ENCODE results near the gene HCN1. TPM values are rescaled to one million over a fixed set of nuclear protein-coding genes. Genes with fewer than 3 reads are reported as not detected.

The HCN1 gene
- total RNA-seq, 1 donor from 2014 or later = not detected

GRCh38 chr5:45414620-45415573 is 281.3 kb downstream of the HCN1 start:
- no peaks in the 10 kb centered on the region for H3K4me1 Mint-ChIP-seq (ENCODE audit: unreplicated experiment)
- H3K27me3 Mint-ChIP-seq (ENCODE audit: unreplicated experiment) = no peaks in the 10 kb centered on the region
- TF ChIP-seq, protein P1, sequence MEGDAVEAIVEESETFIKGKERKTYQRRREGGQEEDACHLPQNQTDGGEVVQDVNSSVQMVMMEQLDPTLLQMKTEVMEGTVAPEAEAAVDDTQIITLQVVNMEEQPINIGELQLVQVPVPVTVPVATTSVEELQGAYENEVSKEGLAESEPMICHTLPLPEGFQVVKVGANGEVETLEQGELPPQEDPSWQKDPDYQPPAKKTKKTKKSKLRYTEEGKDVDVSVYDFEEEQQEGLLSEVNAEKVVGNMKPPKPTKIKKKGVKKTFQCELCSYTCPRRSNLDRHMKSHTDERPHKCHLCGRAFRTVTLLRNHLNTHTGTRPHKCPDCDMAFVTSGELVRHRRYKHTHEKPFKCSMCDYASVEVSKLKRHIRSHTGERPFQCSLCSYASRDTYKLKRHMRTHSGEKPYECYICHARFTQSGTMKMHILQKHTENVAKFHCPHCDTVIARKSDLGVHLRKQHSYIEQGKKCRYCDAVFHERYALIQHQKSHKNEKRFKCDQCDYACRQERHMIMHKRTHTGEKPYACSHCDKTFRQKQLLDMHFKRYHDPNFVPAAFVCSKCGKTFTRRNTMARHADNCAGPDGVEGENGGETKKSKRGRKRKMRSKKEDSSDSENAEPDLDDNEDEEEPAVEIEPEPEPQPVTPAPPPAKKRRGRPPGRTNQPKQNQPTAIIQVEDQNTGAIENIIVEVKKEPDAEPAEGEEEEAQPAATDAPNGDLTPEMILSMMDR (IDR thresholded peaks at IDR 0.05; ENCODE audit: unreplicated experiment) = no peak
- no peaks in the 10 kb centered on the region for H3K36me3 Mint-ChIP-seq (ENCODE audit: low read depth, unreplicated experiment)
- no peaks in the 10 kb centered on the region for H3K9me3 Mint-ChIP-seq (ENCODE audit: unreplicated experiment)
- H3K4me3 Mint-ChIP-seq (ENCODE audit: unreplicated experiment) = no peak overlapping the region
- no peak overlapping the region for H3K27ac Mint-ChIP-seq (ENCODE audit: unreplicated experiment)
- DNase-seq (ENCODE audit: low spot score) = no peak

GRCh38 chr5:45411971-45412612 is 284.1 kb downstream of the HCN1 start:
- H3K36me3 Mint-ChIP-seq (ENCODE audit: low read depth, unreplicated experiment) = no peaks in the 10 kb centered on the region
- no peak for DNase-seq (ENCODE audit: low spot score)
- no peaks in the 10 kb centered on the region for H3K27me3 Mint-ChIP-seq (ENCODE audit: unreplicated experiment)
- no peak overlapping the region for H3K4me3 Mint-ChIP-seq (ENCODE audit: unreplicated experiment)
- no peaks in the 10 kb centered on the region for H3K4me1 Mint-ChIP-seq (ENCODE audit: unreplicated experiment)
- TF ChIP-seq, protein P1 (IDR thresholded peaks at IDR 0.05; ENCODE audit: unreplicated experiment) = no peak
- no peak overlapping the region for H3K27ac Mint-ChIP-seq (ENCODE audit: unreplicated experiment)
- H3K9me3 Mint-ChIP-seq (ENCODE audit: unreplicated experiment) = no peaks in the 10 kb centered on the region

GRCh38 chr5:45410304-45410995 is 285.7 kb downstream of the HCN1 start:
- no peak overlapping the region for H3K4me3 Mint-ChIP-seq (ENCODE audit: unreplicated experiment)
- H3K27me3 Mint-ChIP-seq (ENCODE audit: unreplicated experiment) = no peaks in the 10 kb centered on the region
- no peaks in the 10 kb centered on the region for H3K4me1 Mint-ChIP-seq (ENCODE audit: unreplicated experiment)

GRCh38 chr5:45408067-45408466 is 288.1 kb downstream of the HCN1 start:
- no peaks in the 10 kb centered on the region for H3K4me1 Mint-ChIP-seq (ENCODE audit: unreplicated experiment)
- H3K27ac Mint-ChIP-seq (ENCODE audit: unreplicated experiment) = no peak overlapping the region
- H3K36me3 Mint-ChIP-seq (ENCODE audit: low read depth, unreplicated experiment) = no peaks in the 10 kb centered on the region
- H3K9me3 Mint-ChIP-seq (ENCODE audit: unreplicated experiment) = no peaks in the 10 kb centered on the region
- TF ChIP-seq, protein P1 (IDR thresholded peaks at IDR 0.05; ENCODE audit: unreplicated experiment) = no peak
- H3K27me3 Mint-ChIP-seq (ENCODE audit: unreplicated experiment) = no peaks in the 10 kb centered on the region
- DNase-seq (ENCODE audit: low spot score) = no peak
- H3K4me3 Mint-ChIP-seq (ENCODE audit: unreplicated experiment) = no peak overlapping the region

More at GRCh38 chr5:45410304-45410995, 285.7 kb downstream of the HCN1 start:
- TF ChIP-seq, protein P1 (IDR thresholded peaks at IDR 0.05; ENCODE audit: unreplicated experiment) = no peak
- Mint-ChIP-seq H3K27ac (ENCODE audit: unreplicated experiment) (no peak overlapping the region), H3K36me3 (ENCODE audit: low read depth, unreplicated experiment) (no peaks in the 10 kb centered on the region), H3K9me3 (ENCODE audit: unreplicated experiment) (no peaks in the 10 kb centered on the region)
- no peak for DNase-seq (ENCODE audit: low spot score)

All from endothelial cell (in vitro differentiated cells).